ENCODE results near the gene FLT4.

DNA sequence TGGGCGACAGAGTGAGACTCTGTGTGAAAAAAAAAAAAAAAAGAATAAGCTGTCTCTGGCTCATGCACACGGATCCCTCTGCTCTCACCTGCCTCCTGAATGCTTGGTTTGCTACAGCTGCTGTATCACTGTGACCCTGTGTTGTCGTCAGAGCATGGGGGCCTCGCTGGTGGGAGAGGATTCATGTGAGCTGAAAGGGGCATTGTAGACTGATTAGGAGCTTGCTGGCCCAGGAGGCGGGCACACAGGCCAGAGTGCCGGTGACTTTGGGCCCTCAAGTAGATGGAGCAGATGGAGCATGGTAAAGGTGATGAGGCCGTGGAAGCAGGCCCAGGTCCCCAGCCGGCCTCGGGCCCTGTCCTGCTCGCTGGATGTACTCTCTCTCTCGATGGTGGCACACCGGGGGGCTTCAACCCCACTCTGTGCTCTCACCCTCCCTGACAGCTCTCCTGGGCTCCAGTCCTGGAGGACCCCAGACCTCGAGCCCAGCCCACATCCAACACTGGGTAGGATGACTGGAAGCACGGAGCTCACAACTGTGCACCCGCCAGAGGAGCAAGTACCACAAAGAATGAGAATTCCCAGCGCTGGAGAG, 7.1 kb downstream of the FLT4 start:
- TF ChIP-seq, protein P1, sequence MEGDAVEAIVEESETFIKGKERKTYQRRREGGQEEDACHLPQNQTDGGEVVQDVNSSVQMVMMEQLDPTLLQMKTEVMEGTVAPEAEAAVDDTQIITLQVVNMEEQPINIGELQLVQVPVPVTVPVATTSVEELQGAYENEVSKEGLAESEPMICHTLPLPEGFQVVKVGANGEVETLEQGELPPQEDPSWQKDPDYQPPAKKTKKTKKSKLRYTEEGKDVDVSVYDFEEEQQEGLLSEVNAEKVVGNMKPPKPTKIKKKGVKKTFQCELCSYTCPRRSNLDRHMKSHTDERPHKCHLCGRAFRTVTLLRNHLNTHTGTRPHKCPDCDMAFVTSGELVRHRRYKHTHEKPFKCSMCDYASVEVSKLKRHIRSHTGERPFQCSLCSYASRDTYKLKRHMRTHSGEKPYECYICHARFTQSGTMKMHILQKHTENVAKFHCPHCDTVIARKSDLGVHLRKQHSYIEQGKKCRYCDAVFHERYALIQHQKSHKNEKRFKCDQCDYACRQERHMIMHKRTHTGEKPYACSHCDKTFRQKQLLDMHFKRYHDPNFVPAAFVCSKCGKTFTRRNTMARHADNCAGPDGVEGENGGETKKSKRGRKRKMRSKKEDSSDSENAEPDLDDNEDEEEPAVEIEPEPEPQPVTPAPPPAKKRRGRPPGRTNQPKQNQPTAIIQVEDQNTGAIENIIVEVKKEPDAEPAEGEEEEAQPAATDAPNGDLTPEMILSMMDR (IDR thresholded peaks at IDR 0.05; ENCODE audit: low read depth, low read length, missing input control): no peak
- no peak for TF ChIP-seq FOXA2 (IDR thresholded peaks at IDR 0.05)
- TF ChIP-seq RAD21 (IDR thresholded peaks at IDR 0.05): no peak
- TF ChIP-seq, protein P2, sequence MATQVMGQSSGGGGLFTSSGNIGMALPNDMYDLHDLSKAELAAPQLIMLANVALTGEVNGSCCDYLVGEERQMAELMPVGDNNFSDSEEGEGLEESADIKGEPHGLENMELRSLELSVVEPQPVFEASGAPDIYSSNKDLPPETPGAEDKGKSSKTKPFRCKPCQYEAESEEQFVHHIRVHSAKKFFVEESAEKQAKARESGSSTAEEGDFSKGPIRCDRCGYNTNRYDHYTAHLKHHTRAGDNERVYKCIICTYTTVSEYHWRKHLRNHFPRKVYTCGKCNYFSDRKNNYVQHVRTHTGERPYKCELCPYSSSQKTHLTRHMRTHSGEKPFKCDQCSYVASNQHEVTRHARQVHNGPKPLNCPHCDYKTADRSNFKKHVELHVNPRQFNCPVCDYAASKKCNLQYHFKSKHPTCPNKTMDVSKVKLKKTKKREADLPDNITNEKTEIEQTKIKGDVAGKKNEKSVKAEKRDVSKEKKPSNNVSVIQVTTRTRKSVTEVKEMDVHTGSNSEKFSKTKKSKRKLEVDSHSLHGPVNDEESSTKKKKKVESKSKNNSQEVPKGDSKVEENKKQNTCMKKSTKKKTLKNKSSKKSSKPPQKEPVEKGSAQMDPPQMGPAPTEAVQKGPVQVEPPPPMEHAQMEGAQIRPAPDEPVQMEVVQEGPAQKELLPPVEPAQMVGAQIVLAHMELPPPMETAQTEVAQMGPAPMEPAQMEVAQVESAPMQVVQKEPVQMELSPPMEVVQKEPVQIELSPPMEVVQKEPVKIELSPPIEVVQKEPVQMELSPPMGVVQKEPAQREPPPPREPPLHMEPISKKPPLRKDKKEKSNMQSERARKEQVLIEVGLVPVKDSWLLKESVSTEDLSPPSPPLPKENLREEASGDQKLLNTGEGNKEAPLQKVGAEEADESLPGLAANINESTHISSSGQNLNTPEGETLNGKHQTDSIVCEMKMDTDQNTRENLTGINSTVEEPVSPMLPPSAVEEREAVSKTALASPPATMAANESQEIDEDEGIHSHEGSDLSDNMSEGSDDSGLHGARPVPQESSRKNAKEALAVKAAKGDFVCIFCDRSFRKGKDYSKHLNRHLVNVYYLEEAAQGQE (IDR thresholded peaks at IDR 0.05): no peak
- TF ChIP-seq YY1 (IDR thresholded peaks at IDR 0.05): no peak
- TF ChIP-seq RXRA (IDR thresholded peaks at IDR 0.05): no peak
- no peak for TF ChIP-seq SP1 (IDR thresholded peaks at IDR 0.05)
- TF ChIP-seq, protein P3, sequence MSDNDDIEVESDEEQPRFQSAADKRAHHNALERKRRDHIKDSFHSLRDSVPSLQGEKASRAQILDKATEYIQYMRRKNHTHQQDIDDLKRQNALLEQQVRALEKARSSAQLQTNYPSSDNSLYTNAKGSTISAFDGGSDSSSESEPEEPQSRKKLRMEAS (IDR thresholded peaks at IDR 0.05): no peak

Measured in liver (tissue), 3 donors.